MCF 10A (cell line): ENCODE data around the gene NPIPA7. TPM values are rescaled to one million over a fixed set of nuclear protein-coding genes. Genes with fewer than 3 reads are reported as not detected.
"Not testable (repeated sequence)": the region's sequence is repeated elsewhere in the genome, so short reads cannot be mapped to it uniquely, and the experiment has no call there.

Experiments
- BruUV-seq: library from RNA; stranded (reverse); fragments of 400-500 nt; replicated peaks from 2 replicates; lab custom pipeline; 2021; lab: Mats Ljungman, UMichigan
- CTCF ChIA-PET: fragments of 300-600 bp; sonication (Branson Sonifier 250); formaldehyde crosslinking; extraction: SDS; loops from one replicate; lab custom pipeline; 2021; ENCODE audit warnings: antibody characterized with exemption, inconsistent platforms; lab: Yijun Ruan, JAX
- POLR2A ChIA-PET: fragments of 300-600, 350-650 bp; sonication (Branson Sonifier 250); formaldehyde crosslinking; extraction: SDS; loops from one replicate; lab custom pipeline; 2020; ENCODE audit warnings: antibody characterized with exemption, inconsistent platforms; lab: Yijun Ruan, JAX
- DNase-seq: peaks from one replicate; pipeline ENCODE4 v3.0.0-alpha.2; 2018; ENCODE audit not compliant: unreplicated experiment
- H3K27ac Mint-ChIP-seq: one replicate; pipeline ENCODE4 v1.8.0; 2022; ENCODE audit warnings: mild to moderate bottlenecking, low read depth, mixed read lengths; ENCODE audit not compliant: unreplicated experiment
- H3K27me3 Mint-ChIP-seq: one replicate; pipeline ENCODE4 v1.8.0; 2022; ENCODE audit warnings: mixed read lengths; ENCODE audit not compliant: insufficient read depth, unreplicated experiment
- H3K36me3 Mint-ChIP-seq: one replicate; pipeline ENCODE4 v1.8.0; 2022; ENCODE audit warnings: mild to moderate bottlenecking, moderate library complexity, mixed read lengths; ENCODE audit not compliant: insufficient read depth, unreplicated experiment
- H3K4me1 Mint-ChIP-seq: one replicate; pipeline ENCODE4 v1.8.0; 2022; ENCODE audit warnings: mixed read lengths; ENCODE audit not compliant: insufficient read depth, unreplicated experiment
- H3K4me3 Mint-ChIP-seq: one replicate; pipeline ENCODE4 v1.8.0; 2022; ENCODE audit warnings: mild to moderate bottlenecking, moderate library complexity, mixed read lengths; ENCODE audit not compliant: unreplicated experiment
- H3K9me3 Mint-ChIP-seq: one replicate; pipeline ENCODE4 v1.8.0; 2022; ENCODE audit warnings: mixed read lengths; ENCODE audit not compliant: unreplicated experiment
- intact Hi-C: fragments of 100-400 bp; cut with micrococcal nuclease; formaldehyde crosslinking; loops from 2 replicates; pipeline ENCODE4 v1.14.1; 2022
- total RNA-seq: library from RNA; stranded (reverse); gene quantifications from 2 replicates; pipeline ENCODE4 v1.2.3, GENCODE V29; 2022

NPIPA7 gene
- total RNA-seq, 1 experiment from 2014 or later = 19.5 TPM

DNA sequence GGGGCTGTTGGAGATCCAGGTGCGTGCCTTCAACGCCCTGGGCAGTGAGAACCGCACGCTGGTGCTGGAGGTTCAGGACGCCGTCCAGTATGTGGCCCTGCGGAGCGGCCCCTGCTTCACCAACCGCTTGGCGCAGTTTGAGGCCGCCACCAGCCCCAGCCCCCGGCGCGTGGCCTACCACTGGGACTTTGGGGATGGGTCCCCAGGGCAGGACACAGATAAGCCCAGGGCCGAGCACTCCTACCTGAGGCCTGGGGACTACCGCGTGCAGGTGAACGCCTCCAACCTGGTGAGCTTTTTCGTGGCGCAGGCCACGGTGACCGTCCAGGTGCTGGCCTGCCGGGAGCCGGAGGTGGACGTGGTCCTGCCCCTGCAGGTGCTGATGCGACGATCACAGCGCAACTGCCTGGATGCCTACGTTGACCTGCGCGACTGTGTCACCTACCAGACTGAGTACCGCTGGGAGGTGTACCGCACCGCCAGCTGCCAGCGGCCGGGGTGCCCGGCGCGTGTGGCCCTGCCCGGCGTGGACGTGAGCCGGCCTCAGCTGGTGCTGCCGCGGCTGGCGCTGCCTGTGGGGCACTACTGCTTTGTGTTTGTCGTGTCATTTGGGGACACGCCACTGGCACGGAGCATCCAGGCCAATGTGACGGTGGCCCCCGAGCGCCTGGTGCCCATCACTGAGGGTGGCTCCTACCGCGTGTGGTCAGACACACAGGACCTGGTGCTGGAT is 12.2 kb upstream of the NPIPA7 start:
- H3K27ac Mint-ChIP-seq, H3K4me3 Mint-ChIP-seq, H3K27me3 Mint-ChIP-seq, intact Hi-C loops, H3K9me3 Mint-ChIP-seq, CTCF ChIA-PET, BruUV-seq, DNase-seq, H3K4me1 Mint-ChIP-seq, POLR2A ChIA-PET, H3K36me3 Mint-ChIP-seq: not testable (repeated sequence)

DNA sequence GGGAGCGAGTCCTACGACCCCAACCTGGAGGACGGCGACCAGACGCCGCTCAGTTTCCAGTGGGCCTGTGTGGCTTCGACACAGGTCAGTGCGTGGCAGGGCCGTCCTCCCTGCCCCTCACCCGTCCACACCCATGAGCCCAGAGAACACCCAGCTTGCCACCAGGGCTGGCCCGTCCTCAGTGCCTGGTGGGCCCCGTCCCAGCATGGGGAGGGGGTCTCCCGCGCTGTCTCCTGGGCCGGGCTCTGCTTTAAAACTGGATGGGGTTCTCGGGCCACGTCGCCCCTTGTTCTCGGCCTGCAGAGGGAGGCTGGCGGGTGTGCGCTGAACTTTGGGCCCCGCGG is 11.7 kb upstream of the NPIPA7 start:
- POLR2A ChIA-PET, CTCF ChIA-PET, H3K36me3 Mint-ChIP-seq, intact Hi-C loops, H3K4me3 Mint-ChIP-seq, H3K27ac Mint-ChIP-seq, H3K4me1 Mint-ChIP-seq, BruUV-seq, H3K9me3 Mint-ChIP-seq, DNase-seq, H3K27me3 Mint-ChIP-seq: not testable (repeated sequence)

DNA sequence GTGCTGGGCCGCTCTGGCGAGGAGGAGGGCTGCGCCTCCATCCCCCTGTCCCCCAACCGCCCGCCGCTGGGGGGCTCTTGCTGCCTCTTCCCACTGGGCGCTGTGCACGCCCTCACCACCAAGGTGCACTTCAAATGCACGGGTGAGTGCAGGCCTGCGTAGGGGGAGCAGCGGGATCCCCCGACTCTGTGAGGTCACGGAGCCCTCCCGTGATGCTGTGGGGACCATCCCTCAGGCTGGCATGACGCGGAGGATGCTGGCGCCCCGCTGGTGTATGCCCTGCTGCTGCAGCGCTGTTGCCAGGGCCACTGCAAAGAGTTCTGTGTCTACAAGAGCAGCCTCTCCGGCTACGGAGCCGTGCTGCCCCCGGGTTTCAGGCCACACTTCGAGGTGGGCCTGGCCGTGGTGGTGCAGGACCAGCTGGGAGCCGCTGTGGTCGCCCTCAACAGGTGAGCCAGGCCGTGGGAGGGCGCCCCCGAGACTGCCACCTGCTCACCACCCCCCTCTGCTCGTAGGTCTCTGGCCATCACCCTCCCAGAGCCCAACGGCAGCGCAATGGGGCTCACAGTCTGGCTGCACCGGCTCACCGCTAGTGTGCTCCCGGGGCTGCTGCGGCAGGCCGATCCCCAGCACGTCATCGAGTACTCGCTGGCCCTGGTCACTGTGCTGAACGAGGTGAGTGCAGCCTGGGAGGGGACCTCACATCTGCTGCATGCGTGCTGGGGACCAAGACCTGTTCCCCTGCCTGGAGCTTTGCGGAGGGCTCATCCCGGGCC is 9.7 kb upstream of the NPIPA7 start:
- BruUV-seq, H3K4me1 Mint-ChIP-seq, DNase-seq, POLR2A ChIA-PET, H3K36me3 Mint-ChIP-seq, intact Hi-C loops, H3K27me3 Mint-ChIP-seq, CTCF ChIA-PET, H3K4me3 Mint-ChIP-seq, H3K27ac Mint-ChIP-seq, H3K9me3 Mint-ChIP-seq: not testable (repeated sequence)

DNA sequence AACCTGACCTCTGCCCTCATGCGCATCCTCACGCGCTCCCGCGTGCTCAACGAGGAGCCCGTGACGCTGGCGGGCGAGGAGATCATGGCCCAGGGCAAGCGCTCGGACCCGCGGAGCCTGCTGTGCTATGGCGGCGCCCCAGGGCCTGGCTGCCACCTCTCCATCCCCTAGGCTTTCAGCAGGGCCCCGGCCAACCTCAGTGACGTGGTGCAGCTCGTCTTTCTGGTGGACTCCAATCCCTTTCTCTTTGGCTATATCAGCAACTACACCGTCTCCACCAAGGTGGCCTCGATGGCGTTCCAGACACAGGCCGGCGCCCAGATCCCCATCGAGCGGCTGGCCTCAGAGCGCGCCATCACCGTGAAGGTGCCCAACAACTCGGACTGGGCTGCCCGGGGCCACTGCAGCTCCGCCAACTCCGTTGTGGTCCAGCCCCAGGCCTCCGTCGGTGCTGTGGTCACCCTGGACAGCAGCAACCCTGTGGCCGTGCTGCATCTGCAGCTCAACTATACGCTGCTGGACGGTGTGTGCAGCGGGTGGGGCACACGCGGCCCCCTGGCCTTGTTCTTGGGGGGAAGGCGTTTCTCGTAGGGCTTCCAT is 7.7 kb upstream of the NPIPA7 start:
- H3K36me3 Mint-ChIP-seq, intact Hi-C loops, H3K27ac Mint-ChIP-seq, H3K9me3 Mint-ChIP-seq, POLR2A ChIA-PET, DNase-seq, H3K4me1 Mint-ChIP-seq, H3K27me3 Mint-ChIP-seq, H3K4me3 Mint-ChIP-seq, BruUV-seq, CTCF ChIA-PET: not testable (repeated sequence)

DNA sequence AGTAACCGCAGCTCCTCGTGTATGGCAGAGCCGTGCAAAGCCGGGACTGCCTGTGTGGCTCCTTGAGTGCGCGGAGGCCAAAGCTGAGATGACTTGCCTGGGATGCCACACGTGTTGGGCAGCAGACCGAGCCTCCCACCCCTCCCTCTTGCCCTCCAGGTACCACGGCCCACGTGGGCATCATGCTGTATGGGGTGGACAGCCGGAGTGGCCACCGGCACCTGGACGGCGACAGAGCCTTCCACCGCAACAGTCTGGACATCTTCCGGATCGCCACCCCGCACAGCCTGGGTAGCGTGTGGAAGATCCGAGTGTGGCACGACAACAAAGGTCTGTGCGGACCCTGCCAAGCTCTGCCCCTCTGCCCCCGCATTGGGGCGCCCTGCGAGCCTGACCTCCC is 4.7 kb upstream of the NPIPA7 start:
- H3K36me3 Mint-ChIP-seq, H3K27ac Mint-ChIP-seq, DNase-seq, H3K4me1 Mint-ChIP-seq, H3K4me3 Mint-ChIP-seq, BruUV-seq, CTCF ChIA-PET, H3K27me3 Mint-ChIP-seq, POLR2A ChIA-PET, H3K9me3 Mint-ChIP-seq, intact Hi-C loops: not testable (repeated sequence)

DNA sequence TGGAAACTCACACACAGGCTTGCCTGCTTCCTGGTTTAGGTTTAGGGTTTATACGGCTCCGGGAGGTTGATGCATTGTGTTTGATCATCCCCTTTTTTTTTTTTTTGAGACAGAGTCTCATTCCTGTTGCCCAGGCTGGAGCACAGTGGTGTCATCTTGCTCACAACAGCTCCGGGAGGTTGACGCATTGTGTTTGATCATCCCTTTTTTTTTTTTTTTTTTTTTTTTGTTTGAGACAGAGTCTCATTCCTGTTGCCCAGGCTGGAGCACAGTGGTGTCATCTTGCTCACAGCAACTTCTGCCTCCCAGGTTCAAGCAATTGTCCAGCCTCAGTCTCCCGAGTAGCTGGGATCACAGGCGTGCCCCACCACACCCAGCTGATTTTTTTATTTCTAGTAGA is 20.7 kb downstream of the NPIPA7 start:
- not testable (repeated sequence) for H3K4me1 Mint-ChIP-seq

DNA sequence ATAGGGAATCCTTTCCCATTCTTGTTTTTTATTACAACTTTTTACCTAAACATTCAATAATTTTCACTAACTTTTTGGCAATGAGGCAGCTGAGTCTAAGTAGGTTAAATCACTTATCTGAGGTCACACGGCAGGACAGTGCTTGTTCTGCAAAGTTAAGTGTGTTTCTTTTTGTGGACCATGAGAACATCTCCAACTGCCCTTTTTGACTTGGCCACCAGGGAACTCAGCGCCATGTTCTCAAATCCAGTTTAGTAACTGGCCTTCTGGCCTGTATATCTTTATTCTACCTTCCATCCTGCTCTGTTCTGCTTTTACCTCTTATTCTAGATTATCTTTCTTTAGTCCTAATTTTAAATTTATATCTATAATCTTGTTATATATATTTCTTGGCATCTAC is 23.4 kb downstream of the NPIPA7 start:
- H3K27me3 Mint-ChIP-seq, H3K9me3 Mint-ChIP-seq, H3K36me3 Mint-ChIP-seq, H3K27ac Mint-ChIP-seq, BruUV-seq, DNase-seq, CTCF ChIA-PET, H3K4me1 Mint-ChIP-seq, H3K4me3 Mint-ChIP-seq, POLR2A ChIA-PET, intact Hi-C loops: not testable (repeated sequence)

More for the DNA sequence above, 20.7 kb downstream of the NPIPA7 start:
- DNase-seq, H3K36me3 Mint-ChIP-seq, POLR2A ChIA-PET, BruUV-seq, H3K4me3 Mint-ChIP-seq, H3K27me3 Mint-ChIP-seq, CTCF ChIA-PET, H3K27ac Mint-ChIP-seq, H3K9me3 Mint-ChIP-seq, intact Hi-C loops: not testable (repeated sequence)

DNA sequence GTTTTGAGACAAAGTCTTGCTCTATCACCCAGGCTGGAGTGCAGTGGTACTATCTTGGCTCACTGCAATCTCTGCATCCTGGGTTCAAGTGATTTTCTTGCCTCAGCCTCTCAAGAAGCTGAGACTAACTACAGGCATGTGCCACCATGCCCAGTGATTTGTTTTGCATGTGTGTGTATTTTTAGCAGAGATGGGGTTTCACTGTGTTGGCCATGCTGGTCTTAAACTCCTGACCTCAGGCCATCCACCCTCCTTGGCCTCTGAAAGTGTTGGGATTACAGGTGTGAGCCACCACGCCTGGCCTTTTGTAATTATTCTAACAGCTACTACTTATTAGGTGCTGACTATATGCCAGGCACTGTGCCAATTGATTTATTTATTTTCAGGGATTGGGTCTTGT is 25.3 kb downstream of the NPIPA7 start:
- H3K27ac Mint-ChIP-seq, POLR2A ChIA-PET, H3K4me3 Mint-ChIP-seq, H3K4me1 Mint-ChIP-seq, BruUV-seq, H3K27me3 Mint-ChIP-seq, H3K36me3 Mint-ChIP-seq, H3K9me3 Mint-ChIP-seq, intact Hi-C loops, CTCF ChIA-PET, DNase-seq: not testable (repeated sequence)

DNA sequence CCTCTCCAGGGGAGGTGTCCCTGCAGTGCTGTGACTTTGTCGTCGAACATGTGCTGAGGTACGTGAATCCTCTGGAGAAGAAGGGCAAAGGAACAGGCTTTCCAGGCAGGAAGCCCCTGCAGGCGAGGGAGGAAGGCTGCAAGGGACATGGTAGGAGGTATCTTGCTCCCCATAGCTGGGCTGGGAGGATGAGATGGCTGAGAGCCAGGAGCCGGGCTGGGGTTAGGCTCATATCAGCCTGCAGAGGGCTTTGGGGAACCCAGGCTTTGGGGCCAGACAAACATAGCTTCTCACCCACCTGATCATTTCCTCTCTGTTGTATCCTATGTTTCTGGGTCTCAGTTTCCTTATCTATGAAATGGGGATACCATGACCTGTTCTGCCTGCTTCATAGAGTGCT is 26.5 kb downstream of the NPIPA7 start:
- BruUV-seq, H3K4me3 Mint-ChIP-seq, CTCF ChIA-PET, H3K9me3 Mint-ChIP-seq, DNase-seq, POLR2A ChIA-PET, H3K27me3 Mint-ChIP-seq, intact Hi-C loops, H3K27ac Mint-ChIP-seq, H3K36me3 Mint-ChIP-seq, H3K4me1 Mint-ChIP-seq: not testable (repeated sequence)
